ENCODE measurements around the gene C2orf68. TPM values are rescaled to one million over a fixed set of nuclear protein-coding genes. Genes with fewer than 3 reads are reported as not detected.

C2orf68 gene
- total RNA-seq, 1 experiment from 2014 or later, result 26.6 TPM

DNA sequence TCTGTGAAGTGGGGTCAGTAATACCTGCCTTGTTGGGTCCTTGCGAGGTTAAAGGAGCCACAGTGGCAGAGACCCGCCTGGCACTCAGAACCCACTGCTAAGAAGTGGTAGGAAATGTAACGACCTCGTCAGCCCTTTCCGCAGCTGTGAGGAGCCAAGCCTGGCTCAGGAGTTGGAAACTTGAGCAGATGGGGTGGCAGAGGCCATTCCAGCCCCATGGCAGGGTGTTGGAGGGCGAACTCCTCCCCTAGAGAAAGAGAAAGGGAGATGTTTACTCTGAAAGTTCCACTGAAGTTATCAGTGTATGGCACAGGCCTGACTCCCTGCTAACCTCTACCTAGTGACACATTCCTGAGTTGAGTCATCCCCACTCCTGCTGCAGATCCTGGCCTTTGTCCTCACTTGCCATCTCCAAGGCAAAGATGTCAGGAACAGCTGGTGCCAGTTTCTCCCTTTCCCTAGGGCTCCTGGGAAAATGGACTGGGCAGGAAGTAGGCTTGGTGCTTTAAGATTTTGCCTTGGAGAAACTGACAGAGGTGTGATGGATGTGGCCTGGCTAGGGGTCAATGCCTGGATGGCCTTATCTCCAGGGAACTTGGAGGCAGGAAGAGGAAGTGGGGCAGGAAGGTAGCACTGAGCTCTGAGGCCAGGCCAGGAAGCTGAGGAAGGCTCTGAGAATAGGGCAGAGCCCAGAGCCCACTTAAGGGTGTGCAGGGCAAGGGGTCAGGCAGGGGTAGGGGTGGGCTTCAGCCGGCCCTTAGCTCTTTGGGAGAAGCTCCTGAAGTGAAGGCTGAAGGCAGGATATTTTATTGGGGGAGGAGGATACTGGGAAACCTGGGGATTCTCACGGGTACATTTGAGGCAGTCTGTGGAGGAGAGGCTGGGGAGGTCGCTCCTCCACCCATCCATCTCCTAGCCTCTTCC, 26.7 kb downstream of the C2orf68 start:
- H3K4me2 ChIP-seq (ENCODE audit: low read length), result peak overlapping the region; percentile 43
- ATAC-seq (peak; percentile 95), DNase-seq (peak; percentile 84)
- H3K4me3 ChIP-seq (ENCODE audit: low read length), result no peak overlapping the region
- no peaks in the 10 kb centered on the region for H3F3A ChIP-seq (ENCODE audit: low read length, unreplicated experiment)
- peak overlapping the region; percentile 42 for H3K27ac ChIP-seq (ENCODE audit: low read length)
- intact Hi-C loops (cut with micrococcal nuclease), result loop anchor here (2.0 kb wide), 1 partner anchor 18 kb away; the partner anchor contains the start of gene TMEM150A
- no peak overlapping the region for H2AFZ ChIP-seq (ENCODE audit: low read length)
- no peaks in the 10 kb centered on the region for H3K27me3 ChIP-seq (ENCODE audit: low read length)
- no peak overlapping the region for H3K9ac ChIP-seq (ENCODE audit: low read length)
- peaks cover 17% of the 10 kb centered on the region for H3K4me1 ChIP-seq (ENCODE audit: insufficient read depth, low read length)
- TF ChIP-seq EZH2 (IDR thresholded peaks at IDR 0.05; ENCODE audit: low read length, unreplicated experiment) (no peak), EZH2phosphoT487 (IDR thresholded peaks at IDR 0.05; ENCODE audit: borderline replicate concordance, low read length) (no peak), CTCF (conservative IDR thresholded peaks at IDR 0.05; ENCODE audit: low read depth, low read length) (no peak)
- no peaks in the 10 kb centered on the region for H3K79me2 ChIP-seq (ENCODE audit: low read length)
- no peaks in the 10 kb centered on the region for H3K9me2 ChIP-seq (replicated peaks; ENCODE audit: low read length)
- no TSS peak for BruUV-seq (replicated peaks)
- H3K36me3 ChIP-seq (ENCODE audit: low read depth, low read length), result no peaks in the 10 kb centered on the region
- ChIA-PET CTCF (no interaction called here), POLR2A (ENCODE audit: unreplicated experiment) (interaction anchor here (0.6 kb wide), 1 partner anchor 84 kb away, joined by 3 read pairs; no protein-coding TSS in a partner anchor)
- no peaks in the 10 kb centered on the region for H3K9me3 ChIP-seq (ENCODE audit: low read length)
- H4K20me1 ChIP-seq (ENCODE audit: low read length), result no peaks in the 10 kb centered on the region

DNA sequence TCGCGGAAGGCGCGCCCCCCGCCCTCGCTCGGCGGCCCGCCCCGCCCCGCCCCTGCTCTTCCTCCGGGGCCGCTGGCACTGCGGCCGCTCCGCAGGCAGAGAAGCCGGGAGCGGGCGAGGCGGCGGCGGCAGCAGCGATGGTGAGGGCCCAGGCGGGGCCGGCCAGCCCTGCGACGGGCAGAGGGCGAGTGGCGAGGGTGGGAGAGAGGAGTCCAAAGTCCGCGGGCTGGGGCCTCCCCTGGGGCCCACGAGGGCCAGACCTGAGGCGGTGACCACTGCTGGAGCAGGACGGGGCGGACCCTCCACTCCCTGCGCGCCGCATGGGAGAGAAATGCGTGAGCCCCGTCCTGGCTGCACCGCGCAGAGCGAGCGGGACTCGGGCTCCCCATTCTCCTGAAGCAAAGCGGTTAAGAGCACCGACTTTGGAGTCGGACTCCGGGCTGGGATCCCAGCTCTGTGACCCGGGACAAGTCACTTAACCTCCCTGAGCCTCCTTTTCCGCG, 27.5 kb downstream of the C2orf68 start, which contains the start of gene VAMP5:
Gene VAMP5, plus strand, starts transcription at position 78 of the 503 bp plus-strand sequence. Its CDS starts 60 bp downstream, at position 138.
- Histone ChIP-seq H3K79me2 (ENCODE audit: low read length) (peaks cover 4% of the 10 kb centered on the region; the same call in 1 of the 2 replicates), H3K9me3 (ENCODE audit: low read length) (no peaks in the 10 kb centered on the region), H2AFZ (ENCODE audit: low read length) (no peak within 1 kb of the TSS), H3K9me2 (replicated peaks; ENCODE audit: low read length) (no peaks in the 10 kb centered on the region), H3K27me3 (ENCODE audit: low read length) (no peaks in the 10 kb centered on the region), H3K36me3 (ENCODE audit: low read depth, low read length) (no peaks in the 10 kb centered on the region), H3K9ac (ENCODE audit: low read length) (no peak within 1 kb of the TSS), H3K4me1 (ENCODE audit: insufficient read depth, low read length) (peaks cover 17% of the 10 kb centered on the region), H3K4me2 (ENCODE audit: low read length) (peak within 1 kb of the TSS; percentile 43), H3F3A (ENCODE audit: low read length, unreplicated experiment) (no peaks in the 10 kb centered on the region), H3K4me3 (ENCODE audit: low read length) (no peak within 1 kb of the TSS), H3K27ac (ENCODE audit: low read length) (peak within 1 kb of the TSS; percentile 42), H4K20me1 (ENCODE audit: low read length) (no peaks in the 10 kb centered on the region)
- DNase-seq (no peak), ATAC-seq (no peak)
- TF ChIP-seq EZH2phosphoT487 (IDR thresholded peaks at IDR 0.05; ENCODE audit: borderline replicate concordance, low read length) (no peak), EZH2 (IDR thresholded peaks at IDR 0.05; ENCODE audit: low read length, unreplicated experiment) (no peak), CTCF (conservative IDR thresholded peaks at IDR 0.05; ENCODE audit: low read depth, low read length) (no peak)
- ChIA-PET CTCF (no interaction called here), POLR2A (ENCODE audit: unreplicated experiment) (interaction anchor here (0.6 kb wide), 1 partner anchor 85 kb away, joined by 3 read pairs; no protein-coding TSS in a partner anchor)
- intact Hi-C loops (cut with micrococcal nuclease), result loop anchor here (2.0 kb wide), 1 partner anchor 18 kb away; the partner anchor contains the start of gene TMEM150A
- BruUV-seq (replicated peaks), result no TSS peak
